22Rv1 (cell line): ENCODE results near the gene ATP2B3.

Experiments
- ZFX ChIP-seq: fragments of 450-650 bp; IDR thresholded peaks from 2 replicates; pipeline ENCODE4 v1.6.1; 2017; ENCODE audit warnings: antibody characterized with exemption, borderline replicate concordance
- TF ChIP-seq, protein P1 (sequence below): fragments of 450-650 bp; IDR thresholded peaks from 2 replicates; pipeline ENCODE4 v1.5.1; 2017; ENCODE audit warnings: mild to moderate bottlenecking

DNA sequence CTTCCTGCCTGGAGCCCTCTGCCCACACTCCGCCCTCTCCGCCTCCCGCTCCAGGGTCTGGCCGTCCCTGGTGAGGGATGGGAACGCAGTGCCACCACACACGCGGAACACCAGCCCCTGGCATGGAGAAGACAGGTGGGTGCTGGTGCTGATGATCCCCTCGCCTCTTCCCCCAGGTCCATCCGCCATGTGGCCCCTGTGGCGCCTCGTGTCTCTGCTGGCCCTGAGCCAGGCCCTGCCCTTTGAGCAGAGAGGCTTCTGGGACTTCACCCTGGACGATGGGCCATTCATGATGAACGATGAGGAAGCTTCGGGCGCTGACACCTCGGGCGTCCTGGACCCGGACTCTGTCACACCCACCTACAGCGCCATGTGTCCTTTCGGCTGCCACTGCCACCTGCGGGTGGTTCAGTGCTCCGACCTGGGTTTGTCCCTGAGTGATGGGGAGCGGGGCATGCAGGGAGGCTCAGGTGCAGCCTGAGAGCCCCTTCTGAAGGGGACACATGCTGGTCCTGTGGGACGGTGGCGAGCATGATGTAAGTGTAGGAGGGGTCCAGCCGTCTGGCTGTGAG, 12.9 kb upstream of the ATP2B3 start:
- TF ChIP-seq, protein P1, sequence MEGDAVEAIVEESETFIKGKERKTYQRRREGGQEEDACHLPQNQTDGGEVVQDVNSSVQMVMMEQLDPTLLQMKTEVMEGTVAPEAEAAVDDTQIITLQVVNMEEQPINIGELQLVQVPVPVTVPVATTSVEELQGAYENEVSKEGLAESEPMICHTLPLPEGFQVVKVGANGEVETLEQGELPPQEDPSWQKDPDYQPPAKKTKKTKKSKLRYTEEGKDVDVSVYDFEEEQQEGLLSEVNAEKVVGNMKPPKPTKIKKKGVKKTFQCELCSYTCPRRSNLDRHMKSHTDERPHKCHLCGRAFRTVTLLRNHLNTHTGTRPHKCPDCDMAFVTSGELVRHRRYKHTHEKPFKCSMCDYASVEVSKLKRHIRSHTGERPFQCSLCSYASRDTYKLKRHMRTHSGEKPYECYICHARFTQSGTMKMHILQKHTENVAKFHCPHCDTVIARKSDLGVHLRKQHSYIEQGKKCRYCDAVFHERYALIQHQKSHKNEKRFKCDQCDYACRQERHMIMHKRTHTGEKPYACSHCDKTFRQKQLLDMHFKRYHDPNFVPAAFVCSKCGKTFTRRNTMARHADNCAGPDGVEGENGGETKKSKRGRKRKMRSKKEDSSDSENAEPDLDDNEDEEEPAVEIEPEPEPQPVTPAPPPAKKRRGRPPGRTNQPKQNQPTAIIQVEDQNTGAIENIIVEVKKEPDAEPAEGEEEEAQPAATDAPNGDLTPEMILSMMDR, result no peak
- no peak for TF ChIP-seq ZFX
